K562 treated with DMSO at 1 percent for 24 hours (cell line): ENCODE measurements around the gene FOXO3B. TPM values are rescaled to one million over a fixed set of nuclear protein-coding genes. Genes with fewer than 3 reads are reported as not detected.

ENCODE experiments used
- total RNA-seq: library from RNA; unstranded; fragments of 300-600 nt; gene quantifications from 2 replicates; pipeline ENCODE4 v1.2.3, GENCODE V29; 2022; ENCODE audit warnings: low read depth; ENCODE audit not compliant: insufficient read depth

FOXO3B gene
- total RNA-seq: 3.0 and 3.2 TPM in 2 replicates

GRCh38 chr17:18681767-18682571 is at the start of gene FOXO3B:
TSS of gene FOXO3B (minus strand) at chr17:18682314. CDS start at chr17:18681651, 663 bp downstream.

GRCh38 chr17:18644291-18644690 is 37.8 kb downstream of the FOXO3B start, which contains the start of gene TBC1D28:
TSS of gene TBC1D28 (minus strand) at chr17:18644391. CDS start at chr17:18641352, 3,039 bp downstream.

Other genes starting within 250 kb of the FOXO3B start
- not detected in 2 replicates for gene LGALS9C, start 205.5 kb downstream of the FOXO3B start, total RNA-seq
- gene TBC1D28, start 37.9 kb downstream of the FOXO3B start, total RNA-seq: not detected in 2 replicates
- gene FBXW10, start 61.7 kb upstream of the FOXO3B start, total RNA-seq: not detected in 2 replicates
- 9.0 and 14.0 TPM in 2 replicates for gene TVP23B, start 98.9 kb upstream of the FOXO3B start, total RNA-seq
- 22.5 and 26.1 TPM in 2 replicates for gene PRPSAP2, start 175.8 kb upstream of the FOXO3B start, total RNA-seq